Tibial artery (tissue), 4 donors: ENCODE measurements around the gene TXNDC12.
"Not testable (repeated sequence)": the region's sequence is repeated elsewhere in the genome, so short reads cannot be mapped to it uniquely, and the experiment has no call there.

Experiments used
- DNase-seq, 2 donors: peaks; one replicate each; pipeline ENCODE4 v3.0.0-alpha.2; 2019
- H3K27ac ChIP-seq, 2 donors: fragments of 200-600 bp; sonication (generic) in 1 of 2; 1 replicate in 1 of 2; 2 replicates in 1 of 2; pipeline ENCODE4 v1.5.1; 2018 to 2019; ENCODE audit warnings: mild to moderate bottlenecking in 1 of 2
- H3K27me3 ChIP-seq, 2 donors: fragments of 200-600 bp; sonication (generic) in 1 of 2; one replicate each; pipeline versions ENCODE4 v1.5.1 to v1.6.0; 2016 to 2019
- H3K36me3 ChIP-seq, 3 donors: fragments of 200-600 bp; sonication (generic) in 2 of 3; one replicate each; pipeline ENCODE4 v1.5.1; 2016 to 2019; ENCODE audit warnings: mild to moderate bottlenecking in 2 of 3
- H3K4me1 ChIP-seq, 4 donors: fragments of 200-600 bp; sonication (generic) in 2 of 4; 1 replicate in 3 of 4; 2 replicates in 1 of 4; pipeline ENCODE4 v1.5.1; 2016 to 2019
- H3K4me3 ChIP-seq, 2 donors: fragments of 200-600 bp; sonication (generic) in 1 of 2; 1 replicate in 1 of 2; 2 replicates in 1 of 2; pipeline ENCODE4 v1.5.1; 2018 to 2019; ENCODE audit warnings: mild to moderate bottlenecking in 2 of 2
- H3K9me3 ChIP-seq, 3 donors: fragments of 200-600 bp; sonication (generic) in 1 of 3; one replicate each; pipeline ENCODE4 v1.5.1; 2016 to 2019
- CTCF ChIP-seq, 2 experiments: fragments of 200-600 bp in 1 of 2; fragments of 450-650 bp in 1 of 2; IDR thresholded peaks; one replicate each; pipeline ENCODE4 v1.5.1; 2017 to 2019; ENCODE audit warnings: antibody characterized with exemption in 2 of 2, mild to moderate bottlenecking in 1 of 2, moderate library complexity in 1 of 2
- intact Hi-C: fragments of 100-400 bp; cut with DNase I; formaldehyde crosslinking; loops from one replicate; pipeline ENCODE4 v1.15.0; 2023; ENCODE audit warnings: low total_unique reads

The TXNDC12 gene

GRCh38 chr1:52056163-52056936 is 1.4 kb upstream of the TXNDC12 start, which contains the start of gene BTF3L4:
Gene BTF3L4 (plus strand): TSS chr1:52056295. CDS start chr1:52059848, 3,553 bp downstream.
- Histone ChIP-seq H3K27me3 (no peaks in the 10 kb centered on the region), H3K4me1 (peaks cover 0 to 46% (median 31%) of the 10 kb centered on the region in 4 donors), H3K27ac (peak within 1 kb of the TSS; percentile 89 to 94), H3K36me3 (peaks cover 12 to 25% (median 19%) of the 10 kb centered on the region in 3 donors), H3K9me3 (no peaks in the 10 kb centered on the region), H3K4me3 (peak within 1 kb of the TSS; percentile 87 to 90)
- intact Hi-C loops: loop anchor here (5.0 to 10.0 kb wide), 2 partner anchors 311 to 1092 kb away; partner anchors contain the start of genes CC2D1B and FAF1
- no peak for TF ChIP-seq CTCF (IDR thresholded peaks at IDR 0.05)
- peak; percentile 97 for DNase-seq

GRCh38 chr1:52055866-52056162 is 823 bp upstream of the TXNDC12 start:
- H3K4me3 ChIP-seq: peak overlapping the region; percentile 87 to 90
- intact Hi-C loops: loop anchor here (5.0 to 10.0 kb wide), 2 partner anchors 311 to 1091 kb away; partner anchors contain the start of genes CC2D1B and FAF1
- no peak for TF ChIP-seq CTCF (IDR thresholded peaks at IDR 0.05)
- H3K27ac ChIP-seq: peak overlapping the region; percentile 89 to 94
- H3K27me3 ChIP-seq: no peaks in the 10 kb centered on the region
- H3K36me3 ChIP-seq: peaks cover 7 to 25% (median 19%) of the 10 kb centered on the region in 3 donors
- no peaks in the 10 kb centered on the region for H3K9me3 ChIP-seq
- H3K4me1 ChIP-seq: peaks cover 0 to 46% (median 31%) of the 10 kb centered on the region in 4 donors
- no peak for DNase-seq

- peaks cover 0 to 45% (median 31%) of the 10 kb centered on the region in 4 donors for H3K4me1 ChIP-seq
- peaks cover 0 to 21% (median 11%) of the 10 kb centered on the region in 3 donors for H3K36me3 ChIP-seq
- no peaks in the 10 kb centered on the region for H3K9me3 ChIP-seq
- peak overlapping the region; percentile 87 to 90 for H3K4me3 ChIP-seq
- no peaks in the 10 kb centered on the region for H3K27me3 ChIP-seq
- TF ChIP-seq CTCF (IDR thresholded peaks at IDR 0.05): no peak
- intact Hi-C loops: loop anchor here (5.0 to 10.0 kb wide), 3 partner anchors 313 to 1090 kb away; partner anchors contain the start of genes CC2D1B and FAF1
- DNase-seq: no peak
- H3K27ac ChIP-seq: peak overlapping the region; percentile 89 to 94
Measured at GRCh38 chr1:52054496-52055065, 410 bp downstream of the TXNDC12 start.

GRCh38 chr1:52053862-52054261 is 1.1 kb downstream of the TXNDC12 start:
- intact Hi-C loops: loop anchor here (5.0 to 10.0 kb wide), 2 partner anchors 427 to 1089 kb away; partner anchors contain the start of gene FAF1
- Histone ChIP-seq H3K27me3 (no peaks in the 10 kb centered on the region), H3K4me1 (peaks cover 0 to 38% (median 26%) of the 10 kb centered on the region in 4 donors), H3K36me3 (peaks cover 0 to 21% (median 11%) of the 10 kb centered on the region in 3 donors), H3K4me3 (peak overlapping the region; percentile 87 to 90), H3K9me3 (no peaks in the 10 kb centered on the region), H3K27ac (peak overlapping the region in 1 of 2 donors; percentile 89)
- no peak for TF ChIP-seq CTCF (IDR thresholded peaks at IDR 0.05)
- DNase-seq: no peak

GRCh38 chr1:52049337-52049736 is 5.7 kb downstream of the TXNDC12 start:
- H3K4me3 ChIP-seq, H3K9me3 ChIP-seq, H3K27me3 ChIP-seq, H3K27ac ChIP-seq, DNase-seq, intact Hi-C loops: not testable (repeated sequence)
- peaks cover 0 to 26% (median 11%) of the 10 kb centered on the region in 3 donors for H3K36me3 ChIP-seq
- H3K4me1 ChIP-seq: peaks cover 0 to 12% (median 7%) of the 10 kb centered on the region in 4 donors

GRCh38 chr1:52045666-52046195 is 9.3 kb downstream of the TXNDC12 start:
- H3K36me3 ChIP-seq: peaks cover 2 to 20% (median 8%) of the 10 kb centered on the region in 3 donors
- H3K9me3 ChIP-seq, H3K4me1 ChIP-seq, intact Hi-C loops, H3K27ac ChIP-seq, H3K27me3 ChIP-seq, H3K4me3 ChIP-seq, DNase-seq: not testable (repeated sequence)
